HG02885 (cell line): ENCODE results near the gene XRCC6.
"Not testable (repeated sequence)": the region's sequence is repeated elsewhere in the genome, so short reads cannot be mapped to it uniquely, and the experiment has no call there.

Source experiments
- ATAC-seq: cut with Tn5 transposase; IDR thresholded peaks from one replicate; pipeline ENCODE4 v1.9.1; 2021; ENCODE audit warnings: mild to moderate bottlenecking; ENCODE audit not compliant: unreplicated experiment, poor library complexity

Gene XRCC6

DNA sequence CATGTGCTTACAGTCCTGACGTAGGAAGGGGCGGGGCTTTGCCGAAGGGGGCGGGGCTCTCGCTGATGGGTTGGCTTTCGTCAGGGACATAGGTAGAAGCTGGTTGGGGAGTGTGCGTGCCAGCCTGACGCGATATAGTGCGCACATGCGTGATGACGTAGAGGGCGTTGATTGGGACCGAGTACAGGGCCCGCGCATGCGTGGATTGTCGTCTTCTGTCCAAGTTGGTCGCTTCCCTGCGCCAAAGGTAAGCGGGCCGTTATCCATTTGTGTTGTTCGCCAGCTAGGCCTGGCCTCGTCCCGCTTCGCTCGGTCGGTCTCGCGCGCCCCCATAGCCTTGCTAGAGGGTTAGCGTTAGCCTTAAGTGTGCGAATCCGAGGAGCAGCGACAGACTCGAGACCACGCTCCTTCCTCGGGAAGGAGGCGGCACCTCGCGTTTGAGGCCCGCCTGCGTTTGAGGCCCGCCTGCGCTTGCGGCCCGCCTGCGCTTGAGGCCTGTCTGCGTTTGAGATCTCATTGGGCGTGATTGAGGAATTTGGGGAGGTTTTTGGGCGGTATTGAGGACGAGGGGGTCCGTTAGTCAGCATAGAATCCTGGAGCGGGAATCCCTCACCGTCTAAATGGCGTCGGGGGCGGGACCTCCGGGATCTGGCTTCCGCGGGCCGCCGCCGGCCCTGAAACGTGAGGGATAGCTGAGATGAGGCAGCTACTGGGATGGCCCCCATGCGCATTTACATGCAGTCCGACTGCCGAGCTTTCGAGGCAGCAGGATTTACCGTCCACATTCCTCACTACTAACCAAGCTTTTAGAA is at the start of gene XRCC6:
XRCC6 (plus strand) TSS at position 197 of the 812 bp plus-strand sequence. CDS start 710 bp downstream, outside the sequence.
- peak; percentile 88 for ATAC-seq

- no peak for ATAC-seq
Observed at GRCh38 chr22:41571786-41572185, 49.3 kb upstream of the XRCC6 start.

- ATAC-seq = not testable (repeated sequence)
Observed at GRCh38 chr22:41572305-41572704, 48.8 kb upstream of the XRCC6 start.

GRCh38 chr22:41573677-41574076 is 47.4 kb upstream of the XRCC6 start:
- no peak for ATAC-seq

DNA sequence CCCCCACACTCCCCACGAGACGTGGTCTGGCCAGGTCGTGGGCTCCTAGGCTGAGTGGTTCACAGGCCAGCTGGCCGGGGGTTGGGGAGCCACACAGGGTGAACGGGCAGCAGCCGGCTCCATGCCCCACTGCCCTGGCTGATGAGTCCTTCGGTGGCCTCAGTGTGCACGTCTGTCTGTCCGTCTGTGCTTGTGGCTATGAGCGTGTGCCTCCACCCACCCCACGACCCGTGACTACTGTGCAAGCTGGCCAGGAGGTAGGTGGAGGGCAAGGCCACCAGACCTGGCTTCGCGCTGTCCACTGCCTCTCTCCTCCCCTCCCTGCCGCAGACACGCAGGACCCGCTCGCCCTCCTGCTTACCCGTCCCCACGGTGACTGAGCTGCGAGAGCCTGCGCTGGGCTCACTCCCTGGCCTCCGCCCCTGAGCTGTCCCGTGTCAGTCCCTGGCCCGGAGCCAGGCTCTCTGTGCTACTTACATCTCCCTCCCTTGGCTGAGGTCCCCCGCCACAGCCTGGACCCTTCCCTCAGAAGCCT is 46.2 kb upstream of the XRCC6 start:
- ATAC-seq = no peak

- no peak for ATAC-seq
Observed at GRCh38 chr22:41575533-41575932, 45.6 kb upstream of the XRCC6 start.

DNA sequence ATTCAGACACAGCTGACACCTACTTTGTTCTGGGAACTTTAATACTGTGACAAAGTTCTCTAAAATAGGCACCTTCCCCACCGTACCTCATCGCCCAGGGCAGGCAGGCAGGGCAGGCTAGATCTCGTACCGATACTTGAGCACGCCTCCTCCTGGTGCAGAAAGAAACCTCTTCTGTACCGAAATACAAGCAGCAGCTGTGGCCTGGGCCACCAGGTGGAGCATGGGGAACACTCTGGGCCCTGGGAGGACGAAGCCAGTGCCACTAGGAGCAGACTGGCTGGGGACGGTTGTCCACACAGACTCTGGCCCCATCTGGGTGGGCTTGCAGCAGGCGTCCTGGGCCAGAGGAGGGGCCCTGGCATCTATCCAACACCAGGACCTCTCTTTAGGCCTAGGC is 44.2 kb upstream of the XRCC6 start:
- no peak for ATAC-seq

DNA sequence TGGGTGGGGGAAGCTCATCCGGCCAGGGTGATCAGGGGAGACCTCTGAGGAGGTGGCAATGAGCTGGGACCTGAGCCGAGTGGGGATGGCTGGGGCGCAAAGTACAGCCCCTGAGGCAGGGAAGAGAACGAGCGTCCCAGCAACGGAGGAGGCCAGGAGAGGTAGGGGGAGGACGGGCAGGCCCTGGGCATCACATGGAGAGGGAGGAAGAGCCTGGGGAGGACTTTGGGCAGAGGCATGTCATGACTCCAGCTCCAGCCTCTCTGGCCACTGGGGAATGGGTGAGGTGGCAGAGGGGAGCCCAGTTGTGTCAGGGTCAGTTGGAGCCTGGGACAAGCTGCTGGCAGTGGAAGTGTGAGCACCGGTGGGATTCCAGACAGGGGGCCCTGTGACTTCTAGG is 43.0 kb upstream of the XRCC6 start:
- no peak for ATAC-seq

GRCh38 chr22:41578818-41579217 is 42.3 kb upstream of the XRCC6 start:
- no peak for ATAC-seq

DNA sequence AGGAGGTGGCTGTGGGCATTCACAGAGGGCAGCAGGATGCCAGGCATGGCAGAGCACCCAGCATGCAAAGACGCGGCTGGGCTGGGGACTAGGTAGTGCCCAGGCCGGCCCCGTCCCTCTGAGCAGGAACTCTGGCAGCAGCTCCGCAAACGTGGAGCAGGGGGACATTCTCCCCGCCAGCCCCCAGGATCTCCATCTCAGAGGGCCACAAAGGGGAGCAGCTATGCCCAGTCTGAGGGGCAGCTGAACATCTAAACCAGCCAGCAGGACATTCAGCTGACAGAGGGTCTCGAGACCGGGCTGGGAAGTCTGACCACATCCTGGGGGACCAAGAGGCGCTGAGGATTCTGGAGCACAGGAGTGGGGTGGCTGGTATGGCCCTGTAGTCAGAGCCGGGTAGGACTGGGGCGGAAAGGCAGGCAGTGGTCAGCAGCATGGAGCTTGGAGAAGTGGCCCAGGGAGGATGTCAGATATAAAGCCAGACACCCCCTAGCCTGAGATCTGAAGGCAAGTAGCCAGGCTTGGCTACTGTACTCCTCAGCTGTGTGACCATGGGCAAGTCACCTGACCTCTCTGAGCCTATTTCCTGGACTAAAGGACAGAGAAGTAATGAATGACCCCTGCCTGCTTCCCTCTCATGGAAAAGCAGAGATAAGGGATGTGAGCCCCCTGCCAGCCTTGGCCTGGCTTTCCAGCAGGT is 41.6 kb upstream of the XRCC6 start:
- no peak for ATAC-seq

DNA sequence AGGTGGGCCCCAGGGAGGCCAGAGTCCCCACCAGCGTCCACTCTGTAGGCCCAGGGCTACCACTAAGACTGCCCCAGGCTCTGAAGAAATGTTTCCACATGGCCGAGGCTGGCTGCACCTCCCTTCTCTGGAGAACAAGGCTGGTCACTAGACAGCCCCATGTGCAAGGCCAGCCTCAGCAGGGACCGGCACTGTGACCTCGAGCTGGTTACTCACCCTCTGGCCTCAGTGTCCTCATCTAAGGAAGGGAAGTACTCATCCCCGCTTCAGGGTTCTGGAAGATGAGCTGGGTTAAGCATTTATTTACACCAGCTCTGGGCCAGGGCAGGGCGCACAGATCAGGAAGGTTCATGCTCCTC is 41.1 kb upstream of the XRCC6 start:
- no peak for ATAC-seq

- no peak for ATAC-seq
Observed at GRCh38 chr22:41582694-41583093, 38.4 kb upstream of the XRCC6 start.

DNA sequence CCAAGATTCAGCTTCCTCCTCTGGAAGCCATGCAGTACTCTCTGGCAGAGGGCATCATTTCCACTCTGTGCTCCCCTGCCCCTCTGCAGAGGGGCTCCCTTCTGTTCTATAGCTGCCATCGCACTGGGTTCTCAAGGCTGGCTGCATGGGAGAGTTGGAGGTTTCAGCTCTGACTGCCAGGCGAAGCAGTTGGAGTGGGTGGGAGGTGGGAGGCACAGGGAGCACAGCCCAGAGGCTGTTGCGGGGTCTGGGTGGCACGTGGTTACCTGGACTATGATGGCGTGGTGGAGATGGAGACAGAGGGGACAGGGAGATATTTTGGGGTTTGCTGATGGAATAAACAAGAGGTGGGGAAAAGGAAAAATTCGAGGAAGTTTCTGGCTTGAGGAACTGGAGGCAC is 36.2 kb upstream of the XRCC6 start:
- ATAC-seq = no peak

DNA sequence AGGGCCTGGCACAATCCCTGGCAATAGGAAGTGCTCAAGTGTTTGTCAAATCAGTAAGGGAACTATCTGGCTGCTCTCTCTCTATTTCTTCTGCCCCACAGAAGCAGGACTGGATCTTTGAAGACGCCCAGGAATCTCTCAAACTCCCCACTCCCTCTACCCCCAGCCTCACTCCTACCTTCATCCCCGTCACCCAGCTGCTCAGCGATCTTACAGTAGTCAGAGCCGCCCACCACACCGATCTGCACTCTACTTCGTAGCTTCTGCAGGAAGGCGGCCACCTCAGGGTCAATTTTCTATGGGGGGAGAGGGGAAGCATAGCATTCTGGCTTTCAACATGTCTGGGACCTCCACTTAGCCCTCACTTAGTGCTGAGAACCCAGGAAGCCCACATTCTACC is 35.2 kb upstream of the XRCC6 start:
- no peak for ATAC-seq

- no peak for ATAC-seq
Observed at GRCh38 chr22:41587347-41587723, 33.8 kb upstream of the XRCC6 start.

- peak; percentile 95 for ATAC-seq
Observed at GRCh38 chr22:41589391-41590241, 31.5 kb upstream of the XRCC6 start, which contains the start of gene PMM1. Gene PMM1, minus strand, starts transcription at chr22:41589840. Its CDS starts 35 bp downstream, at chr22:41589805.

DNA sequence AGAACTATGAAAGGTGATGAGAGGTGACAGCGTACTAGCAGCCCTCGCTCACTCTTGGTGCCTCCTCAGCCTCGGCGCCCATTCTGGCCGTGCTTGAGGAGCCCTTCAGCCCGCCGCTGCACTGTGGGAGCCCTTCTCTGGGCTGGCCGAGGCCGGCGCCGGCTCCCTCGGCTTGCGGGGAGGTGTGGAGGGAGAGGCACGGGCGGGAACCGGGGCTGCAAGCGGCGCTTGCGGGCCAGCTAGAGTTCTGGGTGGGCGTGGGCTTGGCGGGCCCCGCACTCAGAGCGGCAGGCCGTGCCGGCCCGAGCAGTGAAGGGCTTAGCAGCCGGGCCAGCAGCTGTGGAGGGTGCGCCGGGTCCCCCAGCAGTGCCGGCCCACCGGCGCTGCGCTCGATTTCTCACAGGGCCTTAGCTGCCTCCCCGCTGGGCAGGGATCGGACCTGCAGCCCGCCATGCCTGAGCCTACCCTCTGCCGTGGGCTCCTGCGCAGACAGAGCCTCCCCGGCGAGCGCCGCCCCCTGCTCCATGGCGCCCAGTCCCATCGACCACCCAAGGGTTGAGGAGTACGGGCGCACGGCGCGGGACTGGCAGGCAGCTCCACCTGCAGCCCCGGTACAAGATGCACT is 27.6 kb upstream of the XRCC6 start:
- ATAC-seq = not testable (repeated sequence)

GRCh38 chr22:41595703-41596102 is 25.4 kb upstream of the XRCC6 start:
- no peak for ATAC-seq

DNA sequence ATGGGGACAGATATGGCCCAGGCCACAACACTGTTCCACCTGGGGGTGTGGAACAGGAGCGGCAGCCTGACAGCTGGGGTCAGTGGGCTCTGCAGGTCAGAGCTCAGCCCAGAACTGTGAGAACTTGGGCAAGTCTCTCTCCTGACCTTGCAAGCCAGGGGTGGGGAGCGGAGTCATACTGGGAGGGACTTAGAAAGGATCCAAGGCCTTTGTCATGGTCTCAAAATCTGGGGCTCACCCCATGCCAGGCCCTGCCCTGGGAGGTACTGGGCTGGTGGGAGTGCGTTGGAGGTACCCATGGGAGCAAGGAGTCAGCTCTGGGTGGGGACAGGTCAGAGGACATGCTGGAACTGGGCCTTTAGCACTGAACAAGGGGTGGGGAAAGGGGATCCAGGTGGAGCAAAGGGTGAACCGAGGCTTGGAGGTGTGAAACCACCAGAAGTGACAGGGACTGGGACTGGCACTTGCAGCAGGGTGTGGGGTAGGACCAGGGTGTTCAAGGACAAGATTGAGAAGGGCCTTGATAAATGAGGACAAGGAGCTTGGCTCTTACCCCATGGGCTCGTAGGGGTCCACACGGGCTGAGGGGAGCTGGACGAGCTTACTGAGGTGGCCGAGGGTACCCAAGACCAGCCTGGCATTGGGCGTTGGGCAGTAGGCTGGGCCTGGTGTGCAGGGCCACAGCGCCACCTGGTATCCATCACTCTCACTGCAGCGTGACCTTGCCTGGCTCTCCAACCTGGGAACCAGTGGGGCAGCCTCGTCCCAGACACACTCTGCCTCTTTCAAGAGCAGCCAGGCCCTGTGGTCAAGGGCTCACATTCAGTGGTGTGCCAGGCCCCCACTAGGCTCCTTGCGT is 24.1 kb upstream of the XRCC6 start:
- no peak for ATAC-seq
